WTC11 (cell line): ENCODE results near the gene OTUD7B. TPM values are rescaled to one million over a fixed set of nuclear protein-coding genes. Genes with fewer than 3 reads are reported as not detected.

Source experiments
- ATAC-seq: fragments of 200-7000 bp; cut with Tn5 transposase; 2 replicates; pipeline ENCODE4 v1.10.0; 2021; ENCODE audit warnings: mild to moderate bottlenecking, moderate library complexity
- CTCF ChIA-PET: fragments of 300-600 bp; sonication (Branson Sonifier 250); formaldehyde crosslinking; loops from one replicate; lab custom pipeline; 2021; ENCODE audit warnings: antibody characterized with exemption; lab: Charles Lee
- POLR2A ChIA-PET: fragments of 350-600 bp; sonication (Branson Sonifier 250); formaldehyde crosslinking; loops from one replicate; lab custom pipeline; 2021; ENCODE audit warnings: antibody characterized with exemption; lab: Charles Lee
- DNase-seq: peaks from one replicate; pipeline ENCODE4 v3.0.0; 2021; ENCODE audit warnings: low spot score
- H3K27ac Mint-ChIP-seq: 2 replicates; pipeline ENCODE4 v1.8.0; 2021; ENCODE audit warnings: mixed read lengths
- H3K27me3 Mint-ChIP-seq: 2 replicates; pipeline ENCODE4 v1.8.0; 2021; ENCODE audit warnings: low read depth, mild to moderate bottlenecking, moderate library complexity, mixed read lengths
- H3K36me3 Mint-ChIP-seq: 2 replicates; pipeline ENCODE4 v1.8.0; 2021; ENCODE audit warnings: mixed read lengths
- H3K4me1 Mint-ChIP-seq: 2 replicates; pipeline ENCODE4 v1.8.0; 2022; ENCODE audit warnings: mixed read lengths
- H3K4me3 Mint-ChIP-seq: 2 replicates; pipeline ENCODE4 v1.8.0; 2021; ENCODE audit warnings: mild to moderate bottlenecking, moderate library complexity, mixed read lengths
- H3K9me3 Mint-ChIP-seq: 2 replicates; pipeline ENCODE4 v1.8.0; 2021; ENCODE audit warnings: mixed read lengths
- CDX4 ChIP-seq: fragments of 250-450 bp; sonication (Bioruptor Pico); IDR thresholded peaks from 2 replicates; pipeline ENCODE4 v1.9.0; 2021; ENCODE audit warnings: moderate library complexity, mild to moderate bottlenecking, inconsistent platforms, borderline replicate concordance
- FOXJ3 ChIP-seq: sonication (generic); formaldehyde crosslinking; IDR thresholded peaks from 2 replicates; pipeline ENCODE4 v1.9.0; 2021; ENCODE audit warnings: missing genetic modification reagents, mild to moderate bottlenecking, borderline replicate concordance
- JUN ChIP-seq: sonication (generic); formaldehyde crosslinking; IDR thresholded peaks from 2 replicates; pipeline ENCODE4 v1.8.0; 2023; ENCODE audit warnings: mild to moderate bottlenecking, missing genetic modification reagents
- MAX ChIP-seq: sonication (generic); formaldehyde crosslinking; IDR thresholded peaks from 2 replicates; pipeline ENCODE4 v1.8.0; 2022; ENCODE audit warnings: mild to moderate bottlenecking, missing genetic modification reagents
- NFE2L1 ChIP-seq: sonication (generic); formaldehyde crosslinking; IDR thresholded peaks from 2 replicates; pipeline ENCODE4 v1.8.1; 2023; ENCODE audit warnings: missing genetic modification reagents
- NFYB ChIP-seq: sonication (generic); formaldehyde crosslinking; conservative IDR thresholded peaks from 2 replicates; pipeline ENCODE4 v1.8.0; 2022; ENCODE audit warnings: low read depth, missing genetic modification reagents
- NR1H2 ChIP-seq: sonication (generic); formaldehyde crosslinking; IDR thresholded peaks from 2 replicates; pipeline ENCODE4 v1.9.0; 2021; ENCODE audit warnings: mild to moderate bottlenecking, moderate library complexity, missing genetic modification reagents
- OVOL2 ChIP-seq: fragments of 250-450 bp; sonication (Bioruptor Pico); IDR thresholded peaks from 2 replicates; pipeline ENCODE4 v1.9.0; 2021; ENCODE audit warnings: mild to moderate bottlenecking, borderline replicate concordance
- RELA ChIP-seq: sonication (generic); formaldehyde crosslinking; IDR thresholded peaks from 2 replicates; pipeline ENCODE4 v1.8.1; 2022; ENCODE audit warnings: missing genetic modification reagents, mild to moderate bottlenecking, borderline replicate concordance
- RORB ChIP-seq: fragments of 250-450 bp; sonication (Bioruptor Pico); IDR thresholded peaks from 2 replicates; pipeline ENCODE4 v1.9.0; 2021; ENCODE audit warnings: mild to moderate bottlenecking
- SMAD3 ChIP-seq: sonication (generic); formaldehyde crosslinking; IDR thresholded peaks from 2 replicates; pipeline ENCODE4 v1.8.0; 2022; ENCODE audit warnings: missing genetic modification reagents, mild to moderate bottlenecking, borderline replicate concordance
- STAT6 ChIP-seq: sonication (generic); formaldehyde crosslinking; conservative IDR thresholded peaks from 2 replicates; pipeline ENCODE4 v1.8.1; 2023; ENCODE audit warnings: mild to moderate bottlenecking, low read depth, missing genetic modification reagents, moderate library complexity
- ZNF121 ChIP-seq: sonication (generic); formaldehyde crosslinking; IDR thresholded peaks from 2 replicates; pipeline ENCODE4 v1.8.0; 2023; ENCODE audit warnings: missing genetic modification reagents
- ZNF396 ChIP-seq: fragments of 250-450 bp; sonication (Bioruptor Pico); IDR thresholded peaks from 2 replicates; pipeline ENCODE4 v1.8.0; 2021; ENCODE audit warnings: mild to moderate bottlenecking, moderate library complexity, borderline replicate concordance
- ZNF416 ChIP-seq: fragments of 250-450 bp; sonication (Bioruptor Pico); IDR thresholded peaks from 2 replicates; pipeline ENCODE4 v1.9.0; 2021; ENCODE audit warnings: mild to moderate bottlenecking, inconsistent platforms
- ZNF423 ChIP-seq: fragments of 250-450 bp; sonication (Bioruptor Pico); IDR thresholded peaks from 2 replicates; pipeline ENCODE4 v2.1.2; 2022; ENCODE audit warnings: mild to moderate bottlenecking, moderate library complexity
- ZNF512 ChIP-seq: sonication (generic); formaldehyde crosslinking; IDR thresholded peaks from 2 replicates; pipeline ENCODE4 v1.8.1; 2022; ENCODE audit warnings: missing genetic modification reagents, borderline replicate concordance
- total RNA-seq: library from RNA; stranded (reverse); gene quantifications from 3 replicates; pipeline ENCODE4 v1.2.3, GENCODE V29; 2021
- TF ChIP-seq, protein P1 (sequence below): sonication (generic); formaldehyde crosslinking; IDR thresholded peaks from 2 replicates; pipeline ENCODE4 v1.8.1; 2023; ENCODE audit warnings: mild to moderate bottlenecking, missing genetic modification reagents, moderate library complexity
- TF ChIP-seq, protein P2 (sequence below): sonication (generic); formaldehyde crosslinking; IDR thresholded peaks from 2 replicates; pipeline ENCODE4 v1.8.1; 2023; ENCODE audit warnings: mild to moderate bottlenecking, moderate library complexity, missing genetic modification reagents
- TF ChIP-seq, protein P3 (sequence below): sonication (generic); formaldehyde crosslinking; IDR thresholded peaks from 2 replicates; pipeline ENCODE4 v1.8.1; 2022; ENCODE audit warnings: low read depth, mild to moderate bottlenecking, moderate library complexity, missing genetic modification reagents, borderline replicate concordance
- TF ChIP-seq, protein P4 (sequence below): fragments of 250-450 bp; sonication (Bioruptor Pico); IDR thresholded peaks from 2 replicates; pipeline ENCODE4 v1.9.0; 2021; ENCODE audit warnings: mild to moderate bottlenecking, borderline replicate concordance

OTUD7B gene
- total RNA-seq, 1 experiment from 2014 or later: 21.0 TPM

DNA sequence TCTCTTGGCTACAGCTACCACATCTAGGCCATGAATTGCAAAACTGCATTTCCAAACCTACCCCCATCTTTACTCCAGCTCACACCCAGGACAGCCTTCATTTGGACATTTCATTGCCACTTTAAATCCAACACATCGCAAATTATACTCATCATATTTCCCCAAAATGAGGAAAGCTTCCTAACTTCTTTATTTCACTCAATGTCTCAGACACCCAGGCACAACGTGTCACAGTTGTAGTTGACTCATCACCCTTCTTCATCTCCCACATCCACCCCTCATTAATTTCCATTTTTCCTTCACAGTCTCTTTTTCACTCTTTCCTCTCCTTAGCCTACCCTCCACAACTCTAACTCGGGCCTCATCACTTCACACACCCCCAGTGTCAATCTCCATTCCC lies 6.7 kb downstream of the OTUD7B start:
- TF ChIP-seq ZNF121 (CRISPR knock-in tag) (no peak), MAX (no peak), NR1H2 (CRISPR knock-in tag) (no peak), ZNF416 (CRISPR knock-in tag) (no peak)
- TF ChIP-seq, protein P1, sequence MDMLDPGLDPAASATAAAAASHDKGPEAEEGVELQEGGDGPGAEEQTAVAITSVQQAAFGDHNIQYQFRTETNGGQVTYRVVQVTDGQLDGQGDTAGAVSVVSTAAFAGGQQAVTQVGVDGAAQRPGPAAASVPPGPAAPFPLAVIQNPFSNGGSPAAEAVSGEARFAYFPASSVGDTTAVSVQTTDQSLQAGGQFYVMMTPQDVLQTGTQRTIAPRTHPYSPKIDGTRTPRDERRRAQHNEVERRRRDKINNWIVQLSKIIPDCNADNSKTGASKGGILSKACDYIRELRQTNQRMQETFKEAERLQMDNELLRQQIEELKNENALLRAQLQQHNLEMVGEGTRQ (CRISPR knock-in tag): no peak
- TF ChIP-seq, protein P2, sequence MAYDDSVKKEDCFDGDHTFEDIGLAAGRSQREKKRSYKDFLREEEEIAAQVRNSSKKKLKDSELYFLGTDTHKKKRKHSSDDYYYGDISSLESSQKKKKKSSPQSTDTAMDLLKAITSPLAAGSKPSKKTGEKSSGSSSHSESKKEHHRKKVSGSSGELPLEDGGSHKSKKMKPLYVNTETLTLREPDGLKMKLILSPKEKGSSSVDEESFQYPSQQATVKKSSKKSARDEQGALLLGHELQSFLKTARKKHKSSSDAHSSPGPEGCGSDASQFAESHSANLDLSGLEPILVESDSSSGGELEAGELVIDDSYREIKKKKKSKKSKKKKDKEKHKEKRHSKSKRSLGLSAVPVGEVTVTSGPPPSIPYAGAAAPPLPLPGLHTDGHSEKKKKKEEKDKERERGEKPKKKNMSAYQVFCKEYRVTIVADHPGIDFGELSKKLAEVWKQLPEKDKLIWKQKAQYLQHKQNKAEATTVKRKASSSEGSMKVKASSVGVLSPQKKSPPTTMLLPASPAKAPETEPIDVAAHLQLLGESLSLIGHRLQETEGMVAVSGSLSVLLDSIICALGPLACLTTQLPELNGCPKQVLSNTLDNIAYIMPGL: no peak
- TF ChIP-seq, protein P3, sequence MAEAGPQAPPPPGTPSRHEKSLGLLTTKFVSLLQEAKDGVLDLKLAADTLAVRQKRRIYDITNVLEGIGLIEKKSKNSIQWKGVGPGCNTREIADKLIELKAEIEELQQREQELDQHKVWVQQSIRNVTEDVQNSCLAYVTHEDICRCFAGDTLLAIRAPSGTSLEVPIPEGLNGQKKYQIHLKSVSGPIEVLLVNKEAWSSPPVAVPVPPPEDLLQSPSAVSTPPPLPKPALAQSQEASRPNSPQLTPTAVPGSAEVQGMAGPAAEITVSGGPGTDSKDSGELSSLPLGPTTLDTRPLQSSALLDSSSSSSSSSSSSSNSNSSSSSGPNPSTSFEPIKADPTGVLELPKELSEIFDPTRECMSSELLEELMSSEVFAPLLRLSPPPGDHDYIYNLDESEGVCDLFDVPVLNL (CRISPR knock-in tag): no peak
- CTCF ChIA-PET: interaction anchor here (1.2 kb wide), 1 partner anchor 165 kb away, joined by 5 read pairs; no protein-coding TSS in a partner anchor
- POLR2A ChIA-PET: no interaction called here
- Mint-ChIP-seq H3K9me3 (no peaks in the 10 kb centered on the region), H3K4me3 (no peak overlapping the region), H3K4me1 (peaks cover 12% of the 10 kb centered on the region), H3K27me3 (no peaks in the 10 kb centered on the region), H3K36me3 (peaks cover 6% of the 10 kb centered on the region), H3K27ac (0 out of 2 replicates have a peak overlapping the region, but pooled peaks have one; percentile 4)
- DNase-seq (no peak), ATAC-seq (no peak)

DNA sequence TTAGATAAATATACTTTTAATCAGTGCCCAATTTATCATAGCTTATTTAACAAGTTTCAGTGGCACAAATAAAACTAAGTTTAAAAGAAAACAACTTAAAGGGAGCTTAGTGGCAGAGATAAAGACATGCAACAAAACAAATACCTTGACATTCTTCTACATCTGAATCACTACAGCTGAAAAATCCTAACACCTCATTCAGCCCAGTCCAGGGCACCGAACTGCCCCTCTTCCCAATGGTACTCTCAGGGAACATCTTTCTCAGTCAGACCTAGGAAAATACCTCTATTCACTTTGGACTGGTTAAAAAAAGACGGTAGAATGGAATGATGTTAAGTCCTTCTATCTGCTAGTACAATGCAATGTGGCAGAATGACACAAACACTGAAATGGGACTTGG lies 8.3 kb downstream of the OTUD7B start:
- POLR2A ChIA-PET: no interaction called here
- H3K4me1 Mint-ChIP-seq: peaks cover under 1% of the 10 kb centered on the region; the same call in 1 of the 2 replicates
- peaks cover 6% of the 10 kb centered on the region for H3K36me3 Mint-ChIP-seq
- no peak for ATAC-seq
- H3K4me3 Mint-ChIP-seq: no peak overlapping the region
- H3K9me3 Mint-ChIP-seq: no peaks in the 10 kb centered on the region
- H3K27me3 Mint-ChIP-seq: no peaks in the 10 kb centered on the region
- H3K27ac Mint-ChIP-seq: no peak overlapping the region
- CTCF ChIA-PET: interaction anchor here (1.1 kb wide), 1 partner anchor 48 kb away, joined by 4 read pairs; no protein-coding TSS in a partner anchor
- no peak for DNase-seq
- TF ChIP-seq STAT6 (CRISPR knock-in tag) (no peak), RORB (CRISPR knock-in tag) (no peak), CDX4 (CRISPR knock-in tag) (no peak), NFYB (CRISPR knock-in tag) (no peak), ZNF396 (CRISPR knock-in tag) (no peak), FOXJ3 (CRISPR knock-in tag) (no peak), SMAD3 (CRISPR knock-in tag) (no peak), RELA (no peak), ZNF512 (no peak), ZNF423 (no peak), OVOL2 (CRISPR knock-in tag) (no peak), JUN (CRISPR knock-in tag) (no peak), NFE2L1 (CRISPR knock-in tag) (no peak)
- TF ChIP-seq, protein P4, sequence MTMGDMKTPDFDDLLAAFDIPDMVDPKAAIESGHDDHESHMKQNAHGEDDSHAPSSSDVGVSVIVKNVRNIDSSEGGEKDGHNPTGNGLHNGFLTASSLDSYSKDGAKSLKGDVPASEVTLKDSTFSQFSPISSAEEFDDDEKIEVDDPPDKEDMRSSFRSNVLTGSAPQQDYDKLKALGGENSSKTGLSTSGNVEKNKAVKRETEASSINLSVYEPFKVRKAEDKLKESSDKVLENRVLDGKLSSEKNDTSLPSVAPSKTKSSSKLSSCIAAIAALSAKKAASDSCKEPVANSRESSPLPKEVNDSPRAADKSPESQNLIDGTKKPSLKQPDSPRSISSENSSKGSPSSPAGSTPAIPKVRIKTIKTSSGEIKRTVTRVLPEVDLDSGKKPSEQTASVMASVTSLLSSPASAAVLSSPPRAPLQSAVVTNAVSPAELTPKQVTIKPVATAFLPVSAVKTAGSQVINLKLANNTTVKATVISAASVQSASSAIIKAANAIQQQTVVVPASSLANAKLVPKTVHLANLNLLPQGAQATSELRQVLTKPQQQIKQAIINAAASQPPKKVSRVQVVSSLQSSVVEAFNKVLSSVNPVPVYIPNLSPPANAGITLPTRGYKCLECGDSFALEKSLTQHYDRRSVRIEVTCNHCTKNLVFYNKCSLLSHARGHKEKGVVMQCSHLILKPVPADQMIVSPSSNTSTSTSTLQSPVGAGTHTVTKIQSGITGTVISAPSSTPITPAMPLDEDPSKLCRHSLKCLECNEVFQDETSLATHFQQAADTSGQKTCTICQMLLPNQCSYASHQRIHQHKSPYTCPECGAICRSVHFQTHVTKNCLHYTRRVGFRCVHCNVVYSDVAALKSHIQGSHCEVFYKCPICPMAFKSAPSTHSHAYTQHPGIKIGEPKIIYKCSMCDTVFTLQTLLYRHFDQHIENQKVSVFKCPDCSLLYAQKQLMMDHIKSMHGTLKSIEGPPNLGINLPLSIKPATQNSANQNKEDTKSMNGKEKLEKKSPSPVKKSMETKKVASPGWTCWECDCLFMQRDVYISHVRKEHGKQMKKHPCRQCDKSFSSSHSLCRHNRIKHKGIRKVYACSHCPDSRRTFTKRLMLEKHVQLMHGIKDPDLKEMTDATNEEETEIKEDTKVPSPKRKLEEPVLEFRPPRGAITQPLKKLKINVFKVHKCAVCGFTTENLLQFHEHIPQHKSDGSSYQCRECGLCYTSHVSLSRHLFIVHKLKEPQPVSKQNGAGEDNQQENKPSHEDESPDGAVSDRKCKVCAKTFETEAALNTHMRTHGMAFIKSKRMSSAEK: no peak
